Endothelial cell of umbilical vein (primary cell): ENCODE results near the gene BLTP2. TPM values are rescaled to one million over a fixed set of nuclear protein-coding genes. Genes with fewer than 3 reads are reported as not detected.

ENCODE experiments used
- BruUV-seq: library from RNA; stranded (reverse); fragments of 400-500 nt; replicated peaks from 2 replicates; lab custom pipeline; 2021; lab: Mats Ljungman, UMichigan
- CTCF ChIA-PET: fragments of 300-600, 350-600 bp; sonication (Branson Sonifier 250); formaldehyde crosslinking; loops from one replicate; lab custom pipeline; 2021; ENCODE audit warnings: antibody characterized with exemption, inconsistent platforms; lab: Charles Lee
- POLR2A ChIA-PET: fragments of 300-600, 350-600 bp; sonication (Branson Sonifier 250); formaldehyde crosslinking; loops from one replicate; lab custom pipeline; 2021; ENCODE audit warnings: antibody characterized with exemption, inconsistent platforms; lab: Charles Lee
- DNase-seq: peaks from one replicate; pipeline ENCODE4 v3.0.0-alpha.2; 2011; ENCODE audit warnings: low read depth, low spot score
- FAIRE-seq: peaks from 2 replicates; lab custom pipeline; 2011; peaks lifted over from hg19 to GRCh38; lab: Jason Lieb, UNC
- H2AFZ ChIP-seq: 2 replicates; pipeline ENCODE4 v1.6.0; 2012; ENCODE audit warnings: low read depth, low read length, control low read depth, inconsistent platforms
- H3K27ac ChIP-seq: 2 replicates; pipeline ENCODE4 v1.5.1; 2011; ENCODE audit warnings: low read depth, mild to moderate bottlenecking, control low read depth, low read length, moderate library complexity; ENCODE audit not compliant: insufficient read depth
- H3K27me3 ChIP-seq, 2 experiments: 2 replicates each; pipeline versions ENCODE4 v1.6.0 to v1.6.1; 2011; ENCODE audit warnings: low read length in 2 of 2, mixed read lengths in 1 of 2; ENCODE audit not compliant: control insufficient read depth in 2 of 2, insufficient read depth in 2 of 2
- H3K36me3 ChIP-seq, 2 experiments: 2 replicates in 1 of 2; 3 replicates in 1 of 2; pipeline ENCODE4 v1.5.1; 2011; ENCODE audit warnings: low read length in 2 of 2, mild to moderate bottlenecking in 1 of 2, moderate library complexity in 1 of 2; ENCODE audit not compliant: control insufficient read depth in 2 of 2, insufficient read depth in 2 of 2; ENCODE audit errors: extremely low read depth in 1 of 2
- H3K4me1 ChIP-seq: 3 replicates; pipeline ENCODE4 v1.5.1; 2011; ENCODE audit warnings: mild to moderate bottlenecking, low read length; ENCODE audit not compliant: control insufficient read depth, insufficient read depth; ENCODE audit errors: extremely low read depth
- H3K4me2 ChIP-seq: 2 replicates; pipeline ENCODE4 v1.6.1; 2011; ENCODE audit warnings: low read length, control low read depth, mixed read lengths; ENCODE audit not compliant: insufficient read depth
- H3K4me3 ChIP-seq, 3 experiments: fragments of 200-600 bp in 1 of 3; sonication (generic), shearing (Covaris generic) in 1 of 3; replicated peaks in 1 of 3; 2 replicates each; pipeline ENCODE4 v1.5.1; 2011 to 2016; ENCODE audit warnings: control low read depth in 3 of 3, low read length in 3 of 3, mild to moderate bottlenecking in 2 of 3, inconsistent platforms in 1 of 3, low read depth in 1 of 3, moderate library complexity in 1 of 3; ENCODE audit not compliant: insufficient read depth in 1 of 3
- H3K79me2 ChIP-seq: 2 replicates; pipeline ENCODE4 v1.6.0; 2012; ENCODE audit warnings: low read length, inconsistent platforms; ENCODE audit not compliant: control insufficient read depth, insufficient read depth
- H3K9ac ChIP-seq: replicated peaks from 2 replicates; pipeline ENCODE3; 2011; ENCODE audit warnings: low read length, control low read depth; ENCODE audit not compliant: insufficient read depth; ENCODE audit errors: extremely low read depth
- H3K9me1 ChIP-seq: replicated peaks from 3 replicates; pipeline ENCODE4 v1.6.0; 2011; ENCODE audit warnings: mild to moderate bottlenecking, low read length; ENCODE audit not compliant: control insufficient read depth, insufficient read depth; ENCODE audit errors: extremely low read depth
- H3K9me3 ChIP-seq: replicated peaks from 2 replicates; pipeline ENCODE4 v1.5.1; 2012; ENCODE audit warnings: low read length, inconsistent platforms; ENCODE audit not compliant: control insufficient read depth, insufficient read depth
- H4K20me1 ChIP-seq: replicated peaks from 2 replicates; pipeline ENCODE3; 2011; ENCODE audit warnings: mild to moderate bottlenecking, low read length; ENCODE audit not compliant: control insufficient read depth, insufficient read depth; ENCODE audit errors: extremely low read depth
- EZH2 ChIP-seq: IDR thresholded peaks from 2 replicates; pipeline ENCODE4 v1.6.1; 2012; ENCODE audit warnings: borderline replicate concordance, low read depth, mild to moderate bottlenecking, moderate library complexity, low read length, inconsistent platforms; ENCODE audit not compliant: severe bottlenecking
- FOS ChIP-seq: IDR thresholded peaks from 2 replicates; pipeline ENCODE4 v1.6.1; 2011; ENCODE audit warnings: mild to moderate bottlenecking, low read length, moderate library complexity, borderline replicate concordance; ENCODE audit not compliant: insufficient read depth
- GATA2 ChIP-seq: IDR thresholded peaks from 2 replicates; pipeline ENCODE4 v1.7.0; 2011; ENCODE audit warnings: low read depth, mild to moderate bottlenecking, moderate library complexity, mixed read lengths, low read length; ENCODE audit not compliant: insufficient read length, insufficient read depth
- JUN ChIP-seq: IDR thresholded peaks from 2 replicates; pipeline ENCODE4 v1.6.1; 2011; ENCODE audit warnings: borderline replicate concordance, low read depth; ENCODE audit not compliant: insufficient read length, insufficient read depth
- MAX ChIP-seq: IDR thresholded peaks from 2 replicates; pipeline ENCODE4 v1.6.1; 2011; ENCODE audit not compliant: insufficient read depth, insufficient read length
- MYC ChIP-seq: IDR thresholded peaks from one replicate; pipeline ENCODE4 v1.6.1; 2011; ENCODE audit warnings: mild to moderate bottlenecking, low read depth, low read length
- POLR2A ChIP-seq: IDR thresholded peaks from 2 replicates; pipeline ENCODE4 v1.6.1; 2012; ENCODE audit warnings: low read depth, mild to moderate bottlenecking, control low read depth, low read length
- POLR2AphosphoS5 ChIP-seq: IDR thresholded peaks from 2 replicates; pipeline ENCODE4 v1.6.1; 2012; ENCODE audit warnings: low read depth, mild to moderate bottlenecking, control low read depth, low read length, moderate library complexity; ENCODE audit not compliant: insufficient read depth
- dilution Hi-C: fragments of 300-500 bp; cut with MboI; formaldehyde crosslinking; loops from one replicate; pipeline ENCODE4 v1.15.0; 2019; ENCODE audit warnings: low sequenced_read_pairs; ENCODE audit not compliant: extremely low pct_ligation_motif_present
- intact Hi-C: fragments of 100-400 bp; cut with micrococcal nuclease; formaldehyde crosslinking; loops from one replicate; pipeline ENCODE4 v1.10.0; 2022
- polyA plus RNA-seq, 4 experiments: library from polyadenylated mRNA; depleted of rRNA in 3 of 4; stranded (reverse) in 3 of 4; unstranded in 1 of 4; fragments of >200 nt; gene quantifications; 2 replicates each; pipeline versions ENCODE4 v1.2.1 to v1.2.3, GENCODE V29; 2011 to 2012; ENCODE audit warnings: missing spikeins in 1 of 4
- total RNA-seq: library from RNA; stranded (reverse); gene quantifications from 2 replicates; pipeline ENCODE4 v1.2.3, GENCODE V29; 2021
- TF ChIP-seq, protein P1 (sequence below), 2 donors: IDR thresholded peaks; 1 replicate in 1 of 2; 2 replicates in 1 of 2; pipeline ENCODE4 v1.5.1; 2011; ENCODE audit warnings: low read length in 2 of 2, mild to moderate bottlenecking in 2 of 2, moderate library complexity in 2 of 2, control low read depth in 1 of 2, inconsistent platforms in 1 of 2, low read depth in 1 of 2; ENCODE audit not compliant: insufficient read depth in 1 of 2; ENCODE audit errors: extremely low read depth in 1 of 2

The BLTP2 gene
- total and polyA plus RNA-seq, 2 donors (not counting 3 experiments of a cell fraction or from before 2014, with no cell fraction given): 91.4 to 164 TPM

DNA sequence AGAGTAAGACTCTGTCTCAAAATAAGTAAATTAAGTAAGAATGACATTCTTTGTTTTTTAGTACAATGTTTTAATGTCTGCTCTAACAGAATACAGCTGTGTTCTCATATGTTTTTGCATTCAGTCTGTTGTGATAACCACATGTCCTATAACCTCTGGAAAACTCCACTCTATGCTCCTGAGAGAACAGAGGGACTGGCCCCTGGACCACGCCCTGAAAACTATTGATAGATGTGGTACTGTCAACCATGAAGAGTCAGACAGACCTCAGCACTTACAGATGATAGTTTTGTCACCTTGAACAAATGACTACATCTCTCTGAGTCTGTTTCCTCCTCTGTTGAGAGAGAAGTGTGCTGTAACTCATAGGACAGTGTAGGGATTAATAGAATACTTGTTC lies 25.0 kb upstream of the BLTP2 start:
- CTCF ChIA-PET: no interaction called here
- dilution Hi-C loops (no loop called here), intact Hi-C loops (no loop called here)
- no TSS peak for BruUV-seq
- FAIRE-seq (no peak), DNase-seq (no peak)
- no peaks in the 10 kb centered on the region for H3K4me1 ChIP-seq
- peaks cover 33% of the 10 kb centered on the region for H3K79me2 ChIP-seq
- H3K27ac ChIP-seq: no peak overlapping the region
- no peaks in the 10 kb centered on the region for H3K27me3 ChIP-seq
- POLR2A ChIA-PET: no interaction called here
- H3K9ac ChIP-seq: no peak overlapping the region
- H4K20me1 ChIP-seq: no peaks in the 10 kb centered on the region
- H3K4me2 ChIP-seq: no peak overlapping the region
- no peaks in the 10 kb centered on the region for H3K9me1 ChIP-seq
- no peaks in the 10 kb centered on the region for H3K9me3 ChIP-seq
- no peak overlapping the region for H2AFZ ChIP-seq
- peaks cover 21 to 29% of the 10 kb centered on the region in 2 experiments for H3K36me3 ChIP-seq
- no peak overlapping the region for H3K4me3 ChIP-seq
- TF ChIP-seq POLR2AphosphoS5: no peak
- no peak for TF ChIP-seq MAX
- TF ChIP-seq JUN: no peak
- no peak for TF ChIP-seq GATA2
- TF ChIP-seq POLR2A: no peak

DNA sequence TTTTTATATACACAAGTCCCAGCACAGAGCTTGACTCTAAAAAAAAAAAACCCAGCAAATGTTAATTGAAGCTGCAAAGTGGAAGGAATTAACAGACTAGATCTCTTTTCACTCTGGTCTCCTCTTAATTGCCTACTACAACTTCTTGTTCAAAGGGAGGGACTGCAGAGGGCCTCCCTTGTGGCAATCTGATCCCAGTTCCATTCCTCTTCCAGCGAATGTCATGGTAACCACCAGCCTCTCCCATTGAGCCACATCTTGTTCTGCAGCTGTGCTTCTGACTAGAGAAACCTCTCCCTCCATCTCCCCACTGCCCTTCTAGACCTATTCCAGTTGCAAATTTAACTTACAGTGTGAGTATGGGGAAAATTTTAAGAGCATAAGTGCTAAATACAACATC lies 22.9 kb upstream of the BLTP2 start:
- peaks cover 53% of the 10 kb centered on the region for H3K79me2 ChIP-seq
- POLR2A ChIA-PET: no interaction called here
- DNase-seq (no peak), FAIRE-seq (no peak)
- no peak for TF ChIP-seq FOS
- TF ChIP-seq, protein P1, sequence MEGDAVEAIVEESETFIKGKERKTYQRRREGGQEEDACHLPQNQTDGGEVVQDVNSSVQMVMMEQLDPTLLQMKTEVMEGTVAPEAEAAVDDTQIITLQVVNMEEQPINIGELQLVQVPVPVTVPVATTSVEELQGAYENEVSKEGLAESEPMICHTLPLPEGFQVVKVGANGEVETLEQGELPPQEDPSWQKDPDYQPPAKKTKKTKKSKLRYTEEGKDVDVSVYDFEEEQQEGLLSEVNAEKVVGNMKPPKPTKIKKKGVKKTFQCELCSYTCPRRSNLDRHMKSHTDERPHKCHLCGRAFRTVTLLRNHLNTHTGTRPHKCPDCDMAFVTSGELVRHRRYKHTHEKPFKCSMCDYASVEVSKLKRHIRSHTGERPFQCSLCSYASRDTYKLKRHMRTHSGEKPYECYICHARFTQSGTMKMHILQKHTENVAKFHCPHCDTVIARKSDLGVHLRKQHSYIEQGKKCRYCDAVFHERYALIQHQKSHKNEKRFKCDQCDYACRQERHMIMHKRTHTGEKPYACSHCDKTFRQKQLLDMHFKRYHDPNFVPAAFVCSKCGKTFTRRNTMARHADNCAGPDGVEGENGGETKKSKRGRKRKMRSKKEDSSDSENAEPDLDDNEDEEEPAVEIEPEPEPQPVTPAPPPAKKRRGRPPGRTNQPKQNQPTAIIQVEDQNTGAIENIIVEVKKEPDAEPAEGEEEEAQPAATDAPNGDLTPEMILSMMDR (IDR thresholded peaks at IDR 0.05; ENCODE audit: extremely low read depth in 1 of 2, insufficient read depth in 1 of 2, low read depth in 1 of 2, low read length in 2 of 2): no peak
- no peak for TF ChIP-seq MAX
- TF ChIP-seq POLR2AphosphoS5: no peak
- TF ChIP-seq POLR2A: no peak
- TF ChIP-seq JUN: no peak
- no peak for TF ChIP-seq GATA2
- no peak for TF ChIP-seq EZH2
- no peak for TF ChIP-seq MYC
- H3K9ac ChIP-seq: no peak overlapping the region
- H3K9me3 ChIP-seq: no peaks in the 10 kb centered on the region
- intact Hi-C loops (no loop called here), dilution Hi-C loops (no loop called here)
- H3K36me3 ChIP-seq: peaks cover 12% of the 10 kb centered on the region in 2 experiments
- CTCF ChIA-PET: interaction anchor here (1.4 to 1.9 kb wide), 3 partner anchors 9 to 34 kb away, joined by 3 to 7 read pairs (median 3); no protein-coding TSS in a partner anchor
- H3K9me1 ChIP-seq: no peaks in the 10 kb centered on the region
- H3K4me2 ChIP-seq: no peak overlapping the region
- no peak overlapping the region for H3K4me3 ChIP-seq
- H3K27ac ChIP-seq: no peak overlapping the region
- H3K4me1 ChIP-seq: peaks cover 6% of the 10 kb centered on the region
- H3K27me3 ChIP-seq: no peaks in the 10 kb centered on the region
- no TSS peak for BruUV-seq
- no peaks in the 10 kb centered on the region for H4K20me1 ChIP-seq
- H2AFZ ChIP-seq: no peak overlapping the region
